EL (cell line): Measurements from ENCODE around the gene BCAT1.
"Not testable (repeated sequence)": the region's sequence is repeated elsewhere in the genome, so short reads cannot be mapped to it uniquely, and the experiment has no call there.

ENCODE experiments used
- DNase-seq: peaks from one replicate; pipeline ENCODE4 v3.0.0-alpha.2; 2016

BCAT1 gene

GRCh38 chr12:24922090-24922489, 26.8 kb downstream of the BCAT1 start:
- no peak for DNase-seq

GRCh38 chr12:24921251-24922038, 27.5 kb downstream of the BCAT1 start:
- DNase-seq = peak; percentile 48

- DNase-seq = no peak
Observed at GRCh38 chr12:24920141-24920540, 28.8 kb downstream of the BCAT1 start.

DNA sequence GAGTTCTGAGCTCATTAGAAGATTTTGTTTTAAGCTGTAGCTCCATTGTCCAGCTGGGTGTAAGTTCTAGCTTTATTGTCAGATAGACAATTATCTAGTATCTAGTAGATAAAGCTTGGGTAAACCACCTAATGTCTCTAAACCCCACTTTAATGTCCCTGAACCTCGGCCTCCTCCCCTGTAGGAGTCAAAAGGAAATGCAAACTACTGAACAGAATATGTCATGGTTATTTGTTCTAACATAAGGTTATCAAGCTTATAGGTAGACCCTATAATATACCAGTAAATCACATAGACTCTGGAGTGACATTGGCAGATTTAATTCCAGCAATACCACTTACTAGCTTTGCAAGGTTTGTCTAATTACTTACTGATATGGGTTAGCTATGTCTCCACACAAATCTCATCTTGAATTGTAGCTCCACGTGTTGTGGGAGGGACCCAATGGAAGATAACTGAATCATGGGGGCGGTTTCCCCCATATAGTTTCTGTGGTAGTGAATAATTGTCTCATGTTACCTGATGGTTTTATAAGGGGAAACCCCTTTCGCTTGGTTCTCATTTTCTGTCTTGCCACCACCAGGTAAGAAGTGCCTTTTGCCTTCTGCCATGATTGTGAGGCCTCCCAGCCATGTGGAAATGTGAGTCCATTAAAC, 29.4 kb downstream of the BCAT1 start:
- no peak for DNase-seq

GRCh38 chr12:24918596-24918995, 30.3 kb downstream of the BCAT1 start:
- no peak for DNase-seq

DNA sequence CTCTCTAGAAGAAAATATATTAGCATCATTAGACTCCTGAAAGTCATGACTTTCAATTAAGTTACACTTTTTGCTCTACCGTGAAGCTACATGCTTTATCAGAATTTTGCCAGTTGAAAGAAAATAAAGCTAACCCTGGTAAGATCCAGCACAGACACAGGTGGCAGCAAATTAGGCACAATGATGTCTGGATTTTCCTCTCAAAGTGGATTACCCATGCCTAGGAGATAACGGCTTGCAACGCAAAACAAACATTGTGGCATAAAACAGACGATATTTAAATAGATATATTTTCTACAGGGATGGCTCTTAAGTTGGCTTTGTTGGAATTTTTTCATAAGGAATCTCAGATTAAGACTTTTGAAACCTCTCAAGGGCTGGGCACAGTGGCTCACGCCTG, 33.4 kb downstream of the BCAT1 start:
- DNase-seq = no peak

DNA sequence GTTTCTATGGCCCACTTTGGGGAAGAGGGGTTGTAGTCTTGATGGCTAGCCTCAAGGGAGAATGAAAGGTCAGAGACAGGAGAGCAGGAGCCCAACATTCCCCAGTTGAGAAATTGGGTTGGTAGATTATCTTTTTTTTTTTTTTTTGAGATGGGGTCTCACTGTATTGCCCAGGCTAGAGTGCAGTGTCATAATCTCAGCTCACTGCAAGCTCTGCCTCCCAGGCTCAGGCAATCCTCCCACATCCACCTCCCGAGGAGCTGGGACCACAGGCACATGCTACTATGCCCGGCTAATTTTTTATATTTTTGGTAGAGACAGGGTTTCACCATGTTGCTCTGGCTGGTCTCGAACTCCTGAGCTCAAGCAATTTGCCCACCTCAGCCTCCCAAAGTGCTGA, 34.9 kb downstream of the BCAT1 start:
- DNase-seq = no peak

DNA sequence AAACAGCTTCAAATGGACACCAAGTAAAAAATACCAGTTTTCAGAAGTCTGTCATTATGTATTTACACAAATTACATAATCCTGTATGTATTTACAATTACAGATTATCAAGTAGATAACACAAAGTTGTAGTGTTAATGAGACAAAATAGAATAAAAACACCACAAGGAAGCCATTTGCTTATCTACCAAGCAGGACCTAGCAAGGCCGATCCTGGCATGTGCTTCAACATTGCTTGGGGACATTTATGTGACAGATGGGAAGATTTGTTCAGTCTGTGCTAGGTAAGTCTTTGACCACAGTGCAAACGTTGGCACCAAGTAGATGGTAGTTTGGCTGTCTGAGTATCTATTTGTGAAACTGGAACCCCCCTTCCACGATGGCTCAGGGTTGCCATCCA, 35.8 kb downstream of the BCAT1 start:
- no peak for DNase-seq

DNA sequence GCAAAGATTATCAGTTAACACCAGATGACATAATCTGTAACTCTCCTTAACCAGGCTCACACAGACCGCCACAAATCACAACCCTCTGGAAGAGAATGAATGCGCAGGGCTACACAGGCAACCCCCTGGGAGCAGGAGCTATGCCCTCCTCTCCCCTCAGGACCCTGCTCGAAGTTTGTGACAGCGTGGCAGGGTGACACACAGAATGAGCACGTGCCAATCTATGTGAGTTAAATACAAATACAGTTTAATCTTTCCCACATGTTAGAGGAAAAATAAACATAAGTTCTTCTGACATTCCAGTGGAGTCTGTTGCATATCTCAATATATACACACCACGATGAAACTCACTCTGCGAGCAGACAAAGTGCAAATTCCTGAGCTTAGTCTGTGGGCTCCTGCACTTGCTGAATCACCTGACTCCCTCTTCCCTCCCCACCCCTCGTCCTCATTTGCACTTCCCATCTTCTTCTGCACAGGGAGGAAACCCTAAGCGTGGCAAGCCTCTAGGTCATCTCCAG, 37.6 kb downstream of the BCAT1 start:
- DNase-seq = peak; percentile 94

DNA sequence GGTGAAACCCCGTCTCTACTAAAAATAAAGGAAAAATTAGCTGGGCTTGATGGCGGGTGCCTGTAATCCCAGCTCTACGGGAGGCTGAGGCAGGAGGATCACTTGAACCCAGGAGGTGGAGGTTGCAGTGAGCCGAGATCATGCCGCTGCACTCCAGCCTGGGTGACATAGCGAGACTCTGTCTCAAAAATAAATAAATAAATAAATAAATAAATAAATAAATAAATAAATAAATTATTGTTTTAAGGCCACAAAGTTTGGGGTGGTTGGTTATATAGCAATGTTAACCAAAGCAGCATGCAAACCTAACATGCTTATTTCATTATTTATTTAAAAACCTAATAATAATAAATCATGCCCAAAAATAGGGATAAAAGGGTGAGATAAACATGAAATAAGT, 38.7 kb downstream of the BCAT1 start:
- DNase-seq = not testable (repeated sequence)

- DNase-seq = peak; percentile 93
Observed at GRCh38 chr12:24909667-24910066, 39.2 kb downstream of the BCAT1 start.

DNA sequence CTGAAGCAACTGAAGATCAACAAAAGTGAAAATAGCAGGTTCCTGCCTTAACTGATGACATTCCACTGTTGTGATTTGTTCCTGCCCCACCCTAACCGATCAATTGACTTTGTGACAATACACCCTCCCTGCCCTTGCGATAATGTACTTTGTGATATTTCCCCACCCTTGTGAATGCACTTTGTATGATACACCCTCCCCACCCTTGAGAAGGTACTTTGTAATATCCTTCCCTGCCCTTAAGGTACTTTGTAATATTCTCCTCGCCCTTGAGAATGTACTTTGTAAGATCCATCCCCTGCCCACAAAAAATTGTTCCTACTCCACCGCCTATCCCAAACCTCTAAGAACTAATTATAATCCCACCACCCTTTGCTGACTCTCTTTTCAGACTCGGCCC, 41.4 kb downstream of the BCAT1 start:
- no peak for DNase-seq

DNA sequence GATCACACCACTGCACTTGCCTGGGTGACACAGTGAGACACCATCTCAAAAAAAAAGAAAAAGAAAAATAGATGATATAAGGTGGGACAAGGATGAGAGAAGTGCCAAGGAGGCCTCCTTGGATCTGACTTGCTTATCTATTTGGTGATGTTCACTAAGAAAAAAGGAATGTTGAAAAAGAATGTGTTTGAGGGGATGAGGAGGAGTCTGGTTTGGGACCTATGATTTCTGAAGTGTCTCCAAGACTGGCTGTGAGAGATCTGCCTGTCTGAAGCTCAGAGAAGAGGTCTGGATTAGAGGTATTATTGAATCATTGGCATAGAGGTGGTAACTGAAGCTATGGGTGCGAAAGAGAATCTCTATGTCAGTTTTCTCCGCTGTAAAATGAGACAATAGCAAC, 42.8 kb downstream of the BCAT1 start:
- peak; percentile 35 for DNase-seq

- DNase-seq = no peak
Observed at GRCh38 chr12:24905431-24905830, 43.5 kb downstream of the BCAT1 start.

DNA sequence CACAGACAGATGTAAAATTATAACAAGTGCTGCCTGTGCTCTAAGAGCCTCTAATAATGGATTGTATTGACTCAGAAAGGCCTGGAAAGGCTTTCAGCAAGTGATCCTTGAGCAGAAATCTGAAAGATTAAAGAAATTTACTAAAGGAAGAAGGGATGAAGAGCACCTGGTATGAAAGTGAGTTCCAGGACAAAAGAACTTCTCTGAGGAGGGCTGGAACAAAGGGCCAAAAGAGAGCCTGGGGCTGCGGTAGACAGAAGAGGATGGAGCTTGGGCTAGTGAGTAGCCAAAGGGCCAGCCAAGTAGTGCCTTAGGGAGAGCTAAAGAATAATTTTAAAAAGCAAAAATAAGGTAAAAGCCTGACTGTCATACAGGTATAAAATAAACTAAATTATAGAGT, 44.0 kb downstream of the BCAT1 start:
- DNase-seq = no peak

DNA sequence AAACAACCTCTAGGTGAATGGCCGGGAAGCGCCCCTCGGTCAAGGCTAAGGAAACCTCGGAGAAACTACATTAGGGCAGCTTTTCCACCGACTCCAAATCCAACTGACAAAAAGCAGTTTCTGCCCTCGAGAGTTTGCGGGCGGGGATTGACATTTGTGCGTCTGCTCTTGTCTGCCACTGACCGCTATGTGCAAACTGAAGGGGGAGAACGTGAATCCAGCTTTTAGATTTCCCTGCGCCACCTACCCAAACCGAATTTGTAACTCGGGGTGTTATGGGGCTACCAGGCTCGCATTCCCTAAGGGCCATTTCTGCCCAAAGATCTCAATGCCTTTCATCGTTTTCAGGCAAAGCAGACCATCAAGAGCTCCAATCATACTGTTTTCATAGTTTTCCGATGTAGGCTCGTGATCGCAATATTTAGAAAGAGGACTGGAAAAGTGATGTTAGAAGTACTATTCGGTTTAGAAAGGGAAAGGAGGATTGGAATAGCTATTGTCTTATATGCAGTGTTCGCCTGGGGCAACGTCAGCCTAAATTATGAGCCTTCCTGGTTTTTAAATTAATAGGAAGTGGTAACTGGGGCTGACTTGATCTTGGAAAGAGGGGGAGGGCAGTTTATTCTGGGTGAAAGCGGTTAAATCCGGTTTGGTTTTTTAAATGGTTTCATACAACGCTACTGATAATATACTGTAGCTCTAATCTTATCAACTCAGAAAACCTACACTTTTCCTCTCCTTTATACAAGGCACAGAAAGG, 45.4 kb downstream of the BCAT1 start:
- no peak for DNase-seq

DNA sequence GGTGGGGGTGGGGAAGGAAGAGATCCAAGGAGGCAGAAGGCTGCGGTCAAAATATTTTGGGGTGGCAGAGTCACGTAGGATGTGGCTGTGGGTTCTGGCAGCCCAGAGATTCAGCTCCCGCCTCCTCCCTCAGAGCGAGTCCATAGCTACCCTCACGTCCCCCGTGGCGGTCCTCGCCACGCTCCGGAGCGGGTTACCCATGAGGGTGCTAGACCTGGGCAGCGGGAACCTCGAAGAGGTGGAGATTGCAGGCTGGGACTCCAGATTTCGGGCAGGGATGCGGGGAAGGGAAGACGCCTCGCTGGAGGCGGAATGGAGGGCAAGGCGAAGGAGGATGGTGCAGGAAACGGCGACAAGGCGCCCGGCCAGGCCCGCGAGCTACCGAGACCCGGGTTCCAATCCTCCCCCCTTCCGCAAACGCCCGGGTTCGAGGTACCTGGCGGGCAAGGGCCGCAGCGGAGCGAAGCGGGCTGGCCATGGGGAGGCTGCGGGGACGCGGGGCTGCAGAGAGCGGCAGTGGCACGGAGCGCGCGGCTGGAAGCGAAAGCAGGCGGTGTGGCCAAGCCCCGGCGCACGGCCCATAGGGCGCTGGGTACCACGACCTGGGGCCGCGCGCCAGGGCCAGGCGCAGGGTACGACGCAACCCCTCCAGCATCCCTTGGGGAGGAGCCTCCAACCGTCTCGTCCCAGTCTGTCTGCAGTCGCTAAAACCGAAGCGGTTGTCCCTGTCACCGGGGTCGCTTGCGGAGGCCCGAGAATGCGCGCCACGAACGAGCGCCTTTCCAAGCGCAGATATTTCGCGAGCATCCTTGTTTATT, 46.2 kb downstream of the BCAT1 start:
- DNase-seq = peak; percentile 79

DNA sequence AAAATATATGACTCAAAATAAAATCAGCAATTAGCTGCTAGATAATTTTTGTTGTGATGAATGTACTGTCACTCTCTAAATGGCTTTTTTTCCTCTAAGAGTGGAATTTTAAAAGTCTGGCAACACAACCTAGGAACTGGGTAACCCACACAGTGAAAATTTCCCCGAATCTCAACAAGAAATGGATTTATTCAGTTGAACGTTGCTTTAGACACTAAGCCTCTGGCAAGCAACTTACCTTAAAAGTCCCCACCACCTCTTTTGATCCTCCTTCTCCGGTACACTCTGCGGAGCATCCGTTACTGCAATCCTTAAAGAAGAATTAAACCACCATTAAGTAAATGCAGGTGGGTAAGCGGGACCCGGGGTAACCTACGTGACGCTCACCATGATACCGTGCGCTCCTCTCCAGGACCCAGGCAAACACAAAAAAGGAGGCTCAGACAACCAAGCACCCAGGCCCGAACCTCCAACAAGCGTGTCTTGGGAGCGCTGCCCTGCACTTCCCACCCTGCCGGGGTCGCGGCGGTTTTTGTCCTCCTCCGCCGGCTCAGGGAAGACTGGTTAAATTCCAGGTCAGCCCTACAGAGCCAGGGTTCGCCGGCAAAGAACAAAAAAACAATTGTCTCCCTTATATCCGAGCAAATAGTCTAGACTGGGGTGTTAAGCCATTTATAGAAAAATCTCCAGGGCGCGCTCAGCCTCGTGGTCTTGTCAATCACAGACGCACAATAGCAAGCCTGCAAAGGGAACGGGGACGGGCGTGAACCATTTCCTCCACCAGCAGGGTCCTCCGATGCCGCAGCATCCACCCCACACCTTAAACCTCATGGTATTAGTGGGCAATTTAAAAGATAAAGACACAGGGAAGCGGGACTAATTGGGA, 47.1 kb downstream of the BCAT1 start:
- no peak for DNase-seq

- no peak for DNase-seq
Observed at GRCh38 chr12:24900196-24900595, 48.7 kb downstream of the BCAT1 start.

- DNase-seq = no peak
Observed at GRCh38 chr12:24899503-24900075, 49.3 kb downstream of the BCAT1 start.

DNA sequence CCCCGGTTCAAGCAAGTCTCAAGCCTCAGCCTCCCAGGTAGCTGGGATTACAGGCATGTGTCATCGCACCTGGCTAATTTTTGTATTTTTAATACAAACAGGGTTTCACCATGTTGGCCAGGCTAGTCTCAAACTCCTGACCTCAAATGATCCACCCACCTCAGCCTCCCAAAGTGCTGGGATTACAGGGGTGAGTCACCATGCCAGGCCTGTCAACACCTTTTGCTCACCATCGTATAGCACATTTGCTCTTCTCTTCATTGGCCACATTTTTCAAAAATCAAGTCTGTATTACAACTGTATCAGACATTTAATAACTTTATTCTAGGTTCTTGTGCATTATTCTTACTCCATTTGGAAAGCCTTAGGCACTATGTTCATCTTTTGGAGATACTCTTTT, 50.3 kb downstream of the BCAT1 start:
- peak; percentile 45 for DNase-seq
